SK-N-SH treated with all-trans-retinoic acid at 6 μM for 48 hours (cell line): ENCODE data around the gene IQSEC1.

Experiments used
- GLIS3 ChIP-seq: fragments of 250-450 bp; sonication (Bioruptor Pico); IDR thresholded peaks from 2 replicates; pipeline ENCODE4 v1.5.0; 2020; ENCODE audit warnings: mild to moderate bottlenecking, moderate library complexity
- PATZ1 ChIP-seq: fragments of 250-450 bp; sonication (Bioruptor Pico); IDR thresholded peaks from 2 replicates; pipeline ENCODE4 v1.8.0; 2020; ENCODE audit warnings: mild to moderate bottlenecking, moderate library complexity, borderline replicate concordance
- RARB ChIP-seq: fragments of 250-450 bp; sonication (Bioruptor Pico); IDR thresholded peaks from 2 replicates; pipeline ENCODE4 v1.8.0; 2021; ENCODE audit warnings: mild to moderate bottlenecking, moderate library complexity
- TSHZ2 ChIP-seq: fragments of 250-450 bp; sonication (Bioruptor Pico); IDR thresholded peaks from 2 replicates; pipeline ENCODE4 v1.5.0; 2020; ENCODE audit warnings: mild to moderate bottlenecking, moderate library complexity
- ZC3H10 ChIP-seq: fragments of 250-450 bp; sonication (Bioruptor Pico); IDR thresholded peaks from 2 replicates; pipeline ENCODE4 v1.5.1; 2021; ENCODE audit warnings: mild to moderate bottlenecking, moderate library complexity
- ZNF70 ChIP-seq: fragments of 450-650 bp; formaldehyde crosslinking; IDR thresholded peaks from 2 replicates; pipeline ENCODE4 v1.5.0; 2020; ENCODE audit warnings: mild to moderate bottlenecking, moderate library complexity

- no peak for TF ChIP-seq ZC3H10 (CRISPR knock-in tag)
- no peak for TF ChIP-seq RARB
- no peak for TF ChIP-seq TSHZ2
- no peak for TF ChIP-seq ZNF70 (CRISPR knock-in tag)
- no peak for TF ChIP-seq PATZ1 (CRISPR knock-in tag)
- TF ChIP-seq GLIS3 (CRISPR knock-in tag), result no peak
Observed at GRCh38 chr3:12907729-12908128, 165.5 kb downstream of the IQSEC1 start.
